GM12891 (cell line): ENCODE data around the gene NMNAT2.

ENCODE experiments used
- PAX5 ChIP-seq: IDR thresholded peaks from 2 replicates; pipeline ENCODE4 v1.6.1; 2011; ENCODE audit warnings: low read length, moderate library complexity, mild to moderate bottlenecking; ENCODE audit not compliant: insufficient read depth, severe bottlenecking
- POLR2A ChIP-seq: IDR thresholded peaks from 2 replicates; pipeline ENCODE4 v1.6.1; 2011; ENCODE audit warnings: low read depth, low read length, control low read depth
- POLR2AphosphoS5 ChIP-seq: IDR thresholded peaks from 2 replicates; pipeline ENCODE4 v1.6.1; 2011; ENCODE audit warnings: low read depth, low read length, control low read depth
- POU2F2 ChIP-seq: IDR thresholded peaks from 2 replicates; pipeline ENCODE4 v1.6.1; 2011; ENCODE audit warnings: low read depth, mild to moderate bottlenecking, control low read depth, low read length, moderate library complexity
- SPI1 ChIP-seq: IDR thresholded peaks from 2 replicates; pipeline ENCODE4 v1.6.1; 2011; ENCODE audit warnings: low read depth, low read length, control low read depth
- TAF1 ChIP-seq: IDR thresholded peaks from 2 replicates; pipeline ENCODE4 v1.6.1; 2011; ENCODE audit warnings: low read depth, low read length, control low read depth

DNA sequence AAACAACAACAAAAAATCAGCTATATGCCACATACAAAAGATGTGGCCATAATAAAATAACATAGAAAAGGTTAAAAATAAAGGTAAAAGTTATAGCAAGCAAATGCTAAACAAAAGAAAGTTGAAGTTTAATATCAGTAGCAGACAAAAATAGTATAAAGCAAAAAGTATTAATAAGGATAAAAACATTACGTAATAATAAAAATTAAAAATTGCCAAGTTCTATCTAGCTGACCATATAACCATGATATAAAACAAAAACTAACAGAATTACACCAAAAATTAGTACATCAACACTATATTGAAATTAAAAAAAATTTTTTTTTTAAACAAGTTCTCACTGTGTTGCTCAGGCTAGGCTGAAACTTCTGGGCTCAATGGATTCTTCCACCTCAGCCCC lies 38.6 kb upstream of the NMNAT2 start:
- TF ChIP-seq TAF1 (no peak), SPI1 (no peak), POLR2A (no peak), POLR2AphosphoS5 (no peak), POU2F2 (no peak), PAX5 (no peak)
